Kidney epithelial cell (primary cell): ENCODE data around the gene SLC2A13. TPM values are rescaled to one million over a fixed set of nuclear protein-coding genes. Genes with fewer than 3 reads are reported as not detected.
"Not testable (repeated sequence)": the region's sequence is repeated elsewhere in the genome, so short reads cannot be mapped to it uniquely, and the experiment has no call there.

Experiments
- DNase-seq: peaks from one replicate; pipeline ENCODE4 v3.0.0-alpha.2; 2010; ENCODE audit warnings: low read depth
- H3K27me3 ChIP-seq: 2 replicates; pipeline ENCODE4 v1.6.0; 2011; ENCODE audit warnings: low read length; ENCODE audit not compliant: control insufficient read depth, insufficient read depth
- H3K36me3 ChIP-seq: 2 replicates; pipeline ENCODE4 v1.5.1; 2011; ENCODE audit warnings: low read length; ENCODE audit not compliant: control insufficient read depth, insufficient read depth
- H3K4me3 ChIP-seq: 2 replicates; pipeline ENCODE4 v1.5.1; 2011; ENCODE audit warnings: low read depth, mild to moderate bottlenecking, control low read depth, low read length
- total RNA-seq: library from RNA; depleted of rRNA; stranded (reverse); fragments of >200 nt; gene quantifications from 2 replicates; pipeline ENCODE4 v1.2.3, GENCODE V29; 2015
- TF ChIP-seq, protein P1 (sequence below): IDR thresholded peaks from 2 replicates; pipeline ENCODE4 v1.5.1; 2011; ENCODE audit warnings: mild to moderate bottlenecking, moderate library complexity, low read length, control low read depth, inconsistent platforms; ENCODE audit not compliant: insufficient read depth, poor library complexity, severe bottlenecking

Gene SLC2A13
- total RNA-seq, 1 donor from 2014 or later, result 6.8 TPM

- no peak overlapping the region for H3K4me3 ChIP-seq
- no peaks in the 10 kb centered on the region for H3K36me3 ChIP-seq
- H3K27me3 ChIP-seq, result no peaks in the 10 kb centered on the region
- TF ChIP-seq, protein P1, sequence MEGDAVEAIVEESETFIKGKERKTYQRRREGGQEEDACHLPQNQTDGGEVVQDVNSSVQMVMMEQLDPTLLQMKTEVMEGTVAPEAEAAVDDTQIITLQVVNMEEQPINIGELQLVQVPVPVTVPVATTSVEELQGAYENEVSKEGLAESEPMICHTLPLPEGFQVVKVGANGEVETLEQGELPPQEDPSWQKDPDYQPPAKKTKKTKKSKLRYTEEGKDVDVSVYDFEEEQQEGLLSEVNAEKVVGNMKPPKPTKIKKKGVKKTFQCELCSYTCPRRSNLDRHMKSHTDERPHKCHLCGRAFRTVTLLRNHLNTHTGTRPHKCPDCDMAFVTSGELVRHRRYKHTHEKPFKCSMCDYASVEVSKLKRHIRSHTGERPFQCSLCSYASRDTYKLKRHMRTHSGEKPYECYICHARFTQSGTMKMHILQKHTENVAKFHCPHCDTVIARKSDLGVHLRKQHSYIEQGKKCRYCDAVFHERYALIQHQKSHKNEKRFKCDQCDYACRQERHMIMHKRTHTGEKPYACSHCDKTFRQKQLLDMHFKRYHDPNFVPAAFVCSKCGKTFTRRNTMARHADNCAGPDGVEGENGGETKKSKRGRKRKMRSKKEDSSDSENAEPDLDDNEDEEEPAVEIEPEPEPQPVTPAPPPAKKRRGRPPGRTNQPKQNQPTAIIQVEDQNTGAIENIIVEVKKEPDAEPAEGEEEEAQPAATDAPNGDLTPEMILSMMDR, result no peak
- DNase-seq, result no peak
These were observed 67.3 kb downstream of the SLC2A13 start for GRCh38 chr12:40038619-40039018.

DNA sequence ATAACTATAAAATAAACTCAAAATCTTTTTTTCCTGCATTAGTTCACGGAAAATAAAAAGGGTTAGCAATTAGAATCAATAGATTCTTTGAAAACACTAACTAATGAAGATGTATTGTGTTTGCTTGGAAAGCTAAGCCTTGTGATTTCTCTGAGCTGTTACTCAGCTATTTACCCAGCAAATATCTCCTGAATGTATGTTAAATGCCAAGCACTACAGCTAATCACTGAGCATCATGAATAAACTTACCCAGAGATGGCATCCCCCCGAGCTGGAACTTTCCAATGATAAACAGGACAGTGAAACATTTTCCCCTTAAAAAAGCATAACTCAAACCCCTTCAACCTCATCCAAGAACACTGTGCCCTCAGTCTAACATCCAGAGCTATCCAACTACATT lies 71.2 kb downstream of the SLC2A13 start:
- TF ChIP-seq, protein P1, result no peak
- no peaks in the 10 kb centered on the region for H3K36me3 ChIP-seq
- DNase-seq, result no peak
- H3K4me3 ChIP-seq, result no peak overlapping the region
- H3K27me3 ChIP-seq, result no peaks in the 10 kb centered on the region

GRCh38 chr12:40034156-40034555 lies 71.7 kb downstream of the SLC2A13 start:
- no peak for DNase-seq
- TF ChIP-seq, protein P1, result no peak
- no peaks in the 10 kb centered on the region for H3K27me3 ChIP-seq
- no peaks in the 10 kb centered on the region for H3K36me3 ChIP-seq
- H3K4me3 ChIP-seq, result no peak overlapping the region

- TF ChIP-seq, protein P1, result no peak
- H3K27me3 ChIP-seq, result no peaks in the 10 kb centered on the region
- H3K4me3 ChIP-seq, result no peak overlapping the region
- DNase-seq, result no peak
- no peaks in the 10 kb centered on the region for H3K36me3 ChIP-seq
These were observed 72.6 kb downstream of the SLC2A13 start for GRCh38 chr12:40033242-40033630.

DNA sequence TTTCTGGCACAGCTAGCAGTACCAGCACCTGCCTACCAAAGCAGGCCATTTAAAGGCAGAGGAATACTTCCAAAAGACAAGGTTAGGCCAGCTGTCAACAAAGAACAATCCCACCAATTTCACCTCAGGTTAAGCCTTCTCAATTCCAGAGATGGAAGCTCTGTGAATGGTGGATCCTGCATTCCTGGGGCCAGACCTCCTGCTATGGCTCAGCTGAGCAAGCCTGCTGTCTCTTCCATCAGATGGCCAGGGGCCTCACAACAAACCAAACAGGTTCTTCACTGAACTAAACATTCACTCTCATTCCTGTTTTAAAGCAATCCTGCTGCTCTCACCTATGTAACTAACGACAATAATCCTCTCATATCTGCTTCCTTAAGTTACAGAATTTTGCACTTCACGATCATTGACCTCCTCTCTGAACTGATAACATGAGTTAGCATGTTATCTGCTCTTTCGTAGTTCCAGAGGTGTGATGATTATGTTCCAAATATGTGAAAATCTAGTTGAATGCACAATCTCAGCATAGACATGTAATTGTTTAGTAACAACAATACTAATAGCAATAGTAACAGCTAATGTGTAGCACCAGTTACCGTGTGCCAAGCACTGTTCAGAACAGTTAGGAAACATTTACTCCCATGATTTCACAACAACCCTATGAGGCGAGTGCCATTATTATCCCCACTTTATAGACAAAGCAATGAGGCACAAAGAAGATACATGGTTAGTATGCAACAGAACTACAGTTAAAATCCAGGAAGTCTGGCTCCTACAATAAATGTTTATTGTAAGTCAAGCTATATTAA lies 73.2 kb downstream of the SLC2A13 start:
- DNase-seq, result no peak
- Histone ChIP-seq H3K36me3 (no peaks in the 10 kb centered on the region), H3K27me3 (no peaks in the 10 kb centered on the region), H3K4me3 (no peak overlapping the region)
- TF ChIP-seq, protein P1, result no peak

GRCh38 chr12:40031965-40032364 lies 73.9 kb downstream of the SLC2A13 start:
- TF ChIP-seq, protein P1, result no peak
- no peak for DNase-seq
- Histone ChIP-seq H3K27me3 (no peaks in the 10 kb centered on the region), H3K4me3 (no peak overlapping the region), H3K36me3 (no peaks in the 10 kb centered on the region)

DNA sequence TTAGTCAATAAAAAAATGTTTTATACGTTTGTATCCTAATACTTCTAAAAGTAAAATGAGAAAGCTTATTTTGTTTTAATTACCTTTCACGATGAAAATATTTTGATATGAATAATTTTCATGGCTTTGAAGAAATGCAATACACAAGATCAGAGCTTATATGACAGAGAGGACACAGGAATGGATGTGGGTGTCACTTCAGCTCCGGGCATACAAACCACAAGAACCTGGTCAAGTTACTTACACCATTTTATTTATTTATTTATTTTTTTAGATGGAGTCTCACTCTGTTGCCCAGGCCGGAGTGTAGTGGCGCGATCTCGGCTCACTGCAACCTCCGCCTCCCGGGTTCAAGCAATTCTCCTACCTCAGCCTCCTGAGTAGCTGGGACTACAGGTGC lies 74.9 kb downstream of the SLC2A13 start:
- not testable (repeated sequence) for H3K27me3 ChIP-seq, H3K36me3 ChIP-seq, H3K4me3 ChIP-seq, DNase-seq
